Liver (tissue), 9 donors: ENCODE results near the gene MCF2L. TPM values are rescaled to one million over a fixed set of nuclear protein-coding genes. Genes with fewer than 3 reads are reported as not detected.
A peak's percentile ranks its signal among the peaks of the same experiment; 100 is the strongest.

Experiments used
- DNase-seq: peaks from one replicate; pipeline ENCODE4 v3.0.0-alpha.2; 2017; ENCODE audit warnings: low spot score
- H3K27ac ChIP-seq, 2 donors: one replicate each; pipeline ENCODE4 v1.7.0; 2013; ENCODE audit warnings: inconsistent platforms in 2 of 2, low read length in 2 of 2, control low read depth in 1 of 2, low read depth in 1 of 2, mild to moderate bottlenecking in 1 of 2
- H3K27me3 ChIP-seq, 4 donors: one replicate each; pipeline versions ENCODE4 v1.6.1 to v1.7.0; 2013; ENCODE audit warnings: low read length in 3 of 4, inconsistent platforms in 1 of 4, mild to moderate bottlenecking in 1 of 4, moderate library complexity in 1 of 4; ENCODE audit not compliant: control insufficient read depth in 4 of 4, insufficient read depth in 4 of 4
- H3K36me3 ChIP-seq, 4 donors: one replicate each; pipeline versions ENCODE4 v1.6.1 to v1.7.0; 2013; ENCODE audit warnings: low read length in 3 of 4, mild to moderate bottlenecking in 3 of 4, low read depth in 1 of 4, moderate library complexity in 1 of 4; ENCODE audit not compliant: control insufficient read depth in 4 of 4, insufficient read depth in 3 of 4
- H3K4me1 ChIP-seq, 4 donors: one replicate each; pipeline versions ENCODE4 v1.6.1 to v1.7.0; 2013; ENCODE audit warnings: low read length in 3 of 4, mild to moderate bottlenecking in 3 of 4, moderate library complexity in 1 of 4; ENCODE audit not compliant: control insufficient read depth in 4 of 4, insufficient read depth in 4 of 4
- H3K4me3 ChIP-seq, 3 donors: one replicate each; pipeline versions ENCODE4 v1.6.1 to v1.7.0; 2013; ENCODE audit warnings: low read length in 3 of 3, control low read depth in 1 of 3, low read depth in 1 of 3, mild to moderate bottlenecking in 1 of 3
- H3K9ac ChIP-seq, 2 donors: one replicate each; pipeline ENCODE4 v1.7.0; 2013; ENCODE audit warnings: low read length in 2 of 2, mild to moderate bottlenecking in 2 of 2, moderate library complexity in 2 of 2, control low read depth in 1 of 2, low read depth in 1 of 2
- H3K9me3 ChIP-seq, 4 donors: one replicate each; pipeline versions ENCODE4 v1.6.1 to v1.7.0; 2013; ENCODE audit warnings: low read length in 3 of 4; ENCODE audit not compliant: control insufficient read depth in 4 of 4
- EGR1 ChIP-seq, 2 donors: IDR thresholded peaks; 2 replicates each; pipeline ENCODE4 v1.6.1; 2016 to 2018; ENCODE audit warnings: antibody characterized with exemption in 2 of 2, low read depth in 2 of 2
- FOXA1 ChIP-seq: IDR thresholded peaks from 2 replicates; pipeline ENCODE4 v1.6.1; 2016; ENCODE audit warnings: antibody characterized with exemption
- FOXA2 ChIP-seq: IDR thresholded peaks from 2 replicates; pipeline ENCODE4 v1.6.1; 2016; ENCODE audit warnings: antibody characterized with exemption
- GABPA ChIP-seq, 2 donors: IDR thresholded peaks in 1 of 2; conservative IDR thresholded peaks in 1 of 2; 2 replicates each; pipeline ENCODE4 v1.6.1; 2016; ENCODE audit warnings: antibody characterized with exemption in 2 of 2, mild to moderate bottlenecking in 1 of 2, moderate library complexity in 1 of 2
- HNF4A ChIP-seq, 2 donors: conservative IDR thresholded peaks; 2 replicates each; pipeline ENCODE4 v1.6.1; 2016; ENCODE audit warnings: antibody characterized with exemption in 2 of 2, mild to moderate bottlenecking in 2 of 2
- HNF4G ChIP-seq: IDR thresholded peaks from 2 replicates; pipeline ENCODE4 v1.6.1; 2016; ENCODE audit warnings: antibody characterized with exemption
- JUND ChIP-seq, 2 donors: IDR thresholded peaks; 2 replicates each; pipeline ENCODE4 v1.6.1; 2016; ENCODE audit warnings: antibody characterized with exemption in 2 of 2
- NR2F2 ChIP-seq: IDR thresholded peaks from 2 replicates; pipeline ENCODE4 v1.6.1; 2016; ENCODE audit warnings: antibody characterized with exemption
- RAD21 ChIP-seq, 2 donors: IDR thresholded peaks; 2 replicates each; pipeline ENCODE4 v1.6.1; 2016; ENCODE audit warnings: antibody characterized with exemption in 2 of 2, mild to moderate bottlenecking in 2 of 2
- RXRA ChIP-seq, 2 donors: IDR thresholded peaks; 2 replicates each; pipeline ENCODE4 v1.6.1; 2017 to 2018; ENCODE audit warnings: antibody characterized with exemption in 2 of 2, mild to moderate bottlenecking in 1 of 2
- SP1 ChIP-seq: IDR thresholded peaks from 2 replicates; pipeline ENCODE4 v1.6.1; 2018; ENCODE audit warnings: antibody characterized with exemption, mild to moderate bottlenecking
- TAF1 ChIP-seq: conservative IDR thresholded peaks from 2 replicates; pipeline ENCODE4 v1.6.1; 2016; ENCODE audit warnings: antibody characterized with exemption, mild to moderate bottlenecking
- YY1 ChIP-seq: IDR thresholded peaks from 2 replicates; pipeline ENCODE4 v1.6.1; 2016; ENCODE audit warnings: antibody characterized with exemption, mild to moderate bottlenecking
- WGBS: extraction: QIAGEN DNeasy Blood & Tissue Kit; methylation state at CpG from one replicate; pipeline ENCODE4 v1.1.7; 2013; 5-methylcytosine and 5-hydroxymethylcytosine counted together
- polyA plus RNA-seq, 2 donors: library from polyadenylated mRNA; stranded (reverse) in 1 of 2; unstranded in 1 of 2; fragments of 200-250 nt in 1 of 2; fragments of >200 nt in 1 of 2; fragmentation: Nextera tagmentation in 1 of 2; extraction: Ambion mirVana in 1 of 2; gene quantifications; one replicate each; pipeline versions ENCODE4 v1.2.1 to v1.2.3, GENCODE V29; 2013 to 2015
- total RNA-seq, 2 donors: library from RNA; depleted of rRNA; stranded (reverse); fragments of >200 nt; gene quantifications; one replicate each; pipeline ENCODE4 v1.2.3, GENCODE V29; 2014
- TF ChIP-seq, protein P1 (sequence below): IDR thresholded peaks from 2 replicates; pipeline ENCODE4 v1.6.1; 2016; ENCODE audit warnings: antibody characterized with exemption
- TF ChIP-seq, protein P2 (sequence below): IDR thresholded peaks from 2 replicates; pipeline ENCODE4 v1.6.1; 2016; ENCODE audit warnings: antibody characterized with exemption
- TF ChIP-seq, protein P3 (sequence below): IDR thresholded peaks from 2 replicates; pipeline ENCODE4 v1.6.1; 2016; ENCODE audit warnings: antibody characterized with exemption
- TF ChIP-seq, protein P4 (sequence below): fragments of 150-350 bp; IDR thresholded peaks from 2 replicates; pipeline ENCODE4 v1.5.1; 2017; ENCODE audit warnings: improper control_type of control experiment, low read depth, low read length; ENCODE audit not compliant: missing input control
- TF ChIP-seq, protein P5 (sequence below): IDR thresholded peaks from 2 replicates; pipeline ENCODE4 v1.6.1; 2016; ENCODE audit warnings: antibody characterized with exemption, mild to moderate bottlenecking
- donor health status: healthy.
- donor health status: healthy.
- donor health status: healthy.
- donor health status: healthy.
- donor health status: healthy.

The MCF2L gene
- total and polyA plus RNA-seq, 4 donors = 2.9 to 12.8 (median 7.1) TPM

DNA sequence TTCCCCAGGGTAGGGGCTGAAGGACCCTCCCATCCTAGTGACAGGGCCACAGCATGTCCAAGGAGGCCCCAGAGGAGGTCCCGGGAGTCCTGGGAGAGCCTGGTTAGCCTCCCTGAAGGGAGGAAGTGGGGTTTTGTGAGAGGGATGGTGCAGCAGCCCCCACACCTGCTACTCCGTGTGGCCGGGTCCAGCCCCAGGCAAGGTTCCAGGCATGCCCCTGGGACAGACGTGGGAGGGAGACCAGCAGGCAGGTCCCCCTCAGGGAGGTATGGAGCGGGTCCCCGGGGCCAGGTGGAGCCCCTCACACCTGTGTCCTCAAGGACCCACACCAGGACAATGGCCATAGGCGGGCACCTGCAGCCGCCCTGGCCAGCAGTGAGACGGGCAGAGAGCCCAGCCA is 134.6 kb downstream of the MCF2L start:
- no peak overlapping the region for H3K27ac ChIP-seq
- H3K4me3 ChIP-seq = no peak overlapping the region
- no peak for DNase-seq
- peaks cover 2 to 11% (median 8%) of the 10 kb centered on the region in 4 donors for H3K4me1 ChIP-seq
- no peak overlapping the region for H3K9ac ChIP-seq
- 91% methylated on average over 9 of the region's 9 CpGs for WGBS
- no peaks in the 10 kb centered on the region for H3K27me3 ChIP-seq
- H3K36me3 ChIP-seq = no peaks in the 10 kb centered on the region
- TF ChIP-seq NR2F2 (no peak), JUND (IDR thresholded peaks at IDR 0.05) (no peak), FOXA2 (no peak), RXRA (IDR thresholded peaks at IDR 0.05) (no peak), FOXA1 (no peak), GABPA (IDR thresholded peaks at IDR 0.05 in 1 of 2, conservative IDR thresholded peaks at IDR 0.05 in 1 of 2) (no peak)
- TF ChIP-seq, protein P1, sequence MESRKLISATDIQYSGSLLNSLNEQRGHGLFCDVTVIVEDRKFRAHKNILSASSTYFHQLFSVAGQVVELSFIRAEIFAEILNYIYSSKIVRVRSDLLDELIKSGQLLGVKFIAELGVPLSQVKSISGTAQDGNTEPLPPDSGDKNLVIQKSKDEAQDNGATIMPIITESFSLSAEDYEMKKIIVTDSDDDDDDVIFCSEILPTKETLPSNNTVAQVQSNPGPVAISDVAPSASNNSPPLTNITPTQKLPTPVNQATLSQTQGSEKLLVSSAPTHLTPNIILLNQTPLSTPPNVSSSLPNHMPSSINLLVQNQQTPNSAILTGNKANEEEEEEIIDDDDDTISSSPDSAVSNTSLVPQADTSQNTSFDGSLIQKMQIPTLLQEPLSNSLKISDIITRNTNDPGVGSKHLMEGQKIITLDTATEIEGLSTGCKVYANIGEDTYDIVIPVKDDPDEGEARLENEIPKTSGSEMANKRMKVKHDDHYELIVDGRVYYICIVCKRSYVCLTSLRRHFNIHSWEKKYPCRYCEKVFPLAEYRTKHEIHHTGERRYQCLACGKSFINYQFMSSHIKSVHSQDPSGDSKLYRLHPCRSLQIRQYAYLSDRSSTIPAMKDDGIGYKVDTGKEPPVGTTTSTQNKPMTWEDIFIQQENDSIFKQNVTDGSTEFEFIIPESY = no peak
- no peaks in the 10 kb centered on the region for H3K9me3 ChIP-seq

DNA sequence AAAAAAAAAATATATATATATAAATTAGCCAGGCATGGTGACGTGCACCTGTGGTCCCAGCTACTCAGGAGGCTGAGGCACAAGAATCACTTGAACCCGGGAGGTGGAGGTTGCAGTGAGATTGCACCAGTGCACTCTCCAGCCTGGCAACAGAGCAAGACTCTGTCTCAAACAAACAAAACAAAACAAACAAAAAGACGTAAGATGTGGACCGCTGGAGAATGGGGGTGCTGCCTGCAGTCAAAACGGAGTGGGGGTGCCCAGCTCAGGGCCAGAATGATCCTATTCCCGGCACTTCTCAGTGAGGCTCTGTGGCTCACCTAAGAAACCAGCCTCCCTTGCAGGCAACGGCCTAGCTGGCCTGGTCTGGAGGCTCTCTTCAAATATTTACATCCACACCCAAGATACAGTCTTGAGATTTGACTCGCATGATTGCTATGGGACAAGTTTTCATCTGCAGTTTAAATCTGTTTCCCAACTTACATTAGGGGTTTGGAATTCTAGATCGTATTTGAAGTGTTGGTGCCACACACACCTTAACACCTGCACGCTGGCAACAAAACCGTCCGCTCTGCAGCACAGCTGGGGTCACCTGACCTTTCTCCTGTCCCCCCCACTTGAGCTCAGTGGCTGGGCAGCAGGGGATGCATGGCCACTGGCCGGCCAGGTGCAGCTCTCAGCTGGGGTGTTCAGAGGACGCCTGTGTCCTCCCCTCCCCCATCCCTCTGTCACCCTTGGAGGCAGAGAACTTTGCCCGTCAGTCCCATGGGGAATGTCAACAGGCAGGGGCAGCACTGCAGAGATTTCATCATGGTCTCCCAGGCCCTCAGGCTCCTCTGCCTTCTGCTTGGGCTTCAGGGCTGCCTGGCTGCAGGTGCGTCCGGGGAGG is 136.3 kb downstream of the MCF2L start, which contains the start of gene F7:
Gene F7 (plus strand): TSS at position 760 of the 889 bp plus-strand sequence. CDS start 51 bp downstream, at position 811.
- no peaks in the 10 kb centered on the region for H3K27me3 ChIP-seq
- H3K4me1 ChIP-seq = peaks cover 2 to 14% (median 8%) of the 10 kb centered on the region in 4 donors
- H3K36me3 ChIP-seq = peaks cover 0 to 2% (median 0%) of the 10 kb centered on the region in 4 donors
- DNase-seq = peak; percentile 71
- H3K27ac ChIP-seq = peak within 1 kb of the TSS; percentile 88
- peak within 1 kb of the TSS; percentile 69 to 81 (median 78) for H3K4me3 ChIP-seq
- peak; percentile 94 for TF ChIP-seq FOXA1
- TF ChIP-seq, protein P2, sequence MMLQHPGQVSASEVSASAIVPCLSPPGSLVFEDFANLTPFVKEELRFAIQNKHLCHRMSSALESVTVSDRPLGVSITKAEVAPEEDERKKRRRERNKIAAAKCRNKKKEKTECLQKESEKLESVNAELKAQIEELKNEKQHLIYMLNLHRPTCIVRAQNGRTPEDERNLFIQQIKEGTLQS = peak; percentile 93
- peak; percentile 78 for TF ChIP-seq SP1
- peak; percentile 95 for TF ChIP-seq FOXA2
- TF ChIP-seq YY1 = peak; percentile 90
- peak; percentile 26 for TF ChIP-seq NR2F2
- peak; percentile 21 to 23 for TF ChIP-seq JUND (IDR thresholded peaks at IDR 0.05)
- peak in 1 of 2 donors; percentile 68 for TF ChIP-seq EGR1 (IDR thresholded peaks at IDR 0.05; ENCODE audit: low read depth in 2 of 2)
- TF ChIP-seq, protein P3, sequence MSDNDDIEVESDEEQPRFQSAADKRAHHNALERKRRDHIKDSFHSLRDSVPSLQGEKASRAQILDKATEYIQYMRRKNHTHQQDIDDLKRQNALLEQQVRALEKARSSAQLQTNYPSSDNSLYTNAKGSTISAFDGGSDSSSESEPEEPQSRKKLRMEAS = no peak
- TF ChIP-seq, protein P4, sequence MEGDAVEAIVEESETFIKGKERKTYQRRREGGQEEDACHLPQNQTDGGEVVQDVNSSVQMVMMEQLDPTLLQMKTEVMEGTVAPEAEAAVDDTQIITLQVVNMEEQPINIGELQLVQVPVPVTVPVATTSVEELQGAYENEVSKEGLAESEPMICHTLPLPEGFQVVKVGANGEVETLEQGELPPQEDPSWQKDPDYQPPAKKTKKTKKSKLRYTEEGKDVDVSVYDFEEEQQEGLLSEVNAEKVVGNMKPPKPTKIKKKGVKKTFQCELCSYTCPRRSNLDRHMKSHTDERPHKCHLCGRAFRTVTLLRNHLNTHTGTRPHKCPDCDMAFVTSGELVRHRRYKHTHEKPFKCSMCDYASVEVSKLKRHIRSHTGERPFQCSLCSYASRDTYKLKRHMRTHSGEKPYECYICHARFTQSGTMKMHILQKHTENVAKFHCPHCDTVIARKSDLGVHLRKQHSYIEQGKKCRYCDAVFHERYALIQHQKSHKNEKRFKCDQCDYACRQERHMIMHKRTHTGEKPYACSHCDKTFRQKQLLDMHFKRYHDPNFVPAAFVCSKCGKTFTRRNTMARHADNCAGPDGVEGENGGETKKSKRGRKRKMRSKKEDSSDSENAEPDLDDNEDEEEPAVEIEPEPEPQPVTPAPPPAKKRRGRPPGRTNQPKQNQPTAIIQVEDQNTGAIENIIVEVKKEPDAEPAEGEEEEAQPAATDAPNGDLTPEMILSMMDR = no peak
- TF ChIP-seq, protein P5, sequence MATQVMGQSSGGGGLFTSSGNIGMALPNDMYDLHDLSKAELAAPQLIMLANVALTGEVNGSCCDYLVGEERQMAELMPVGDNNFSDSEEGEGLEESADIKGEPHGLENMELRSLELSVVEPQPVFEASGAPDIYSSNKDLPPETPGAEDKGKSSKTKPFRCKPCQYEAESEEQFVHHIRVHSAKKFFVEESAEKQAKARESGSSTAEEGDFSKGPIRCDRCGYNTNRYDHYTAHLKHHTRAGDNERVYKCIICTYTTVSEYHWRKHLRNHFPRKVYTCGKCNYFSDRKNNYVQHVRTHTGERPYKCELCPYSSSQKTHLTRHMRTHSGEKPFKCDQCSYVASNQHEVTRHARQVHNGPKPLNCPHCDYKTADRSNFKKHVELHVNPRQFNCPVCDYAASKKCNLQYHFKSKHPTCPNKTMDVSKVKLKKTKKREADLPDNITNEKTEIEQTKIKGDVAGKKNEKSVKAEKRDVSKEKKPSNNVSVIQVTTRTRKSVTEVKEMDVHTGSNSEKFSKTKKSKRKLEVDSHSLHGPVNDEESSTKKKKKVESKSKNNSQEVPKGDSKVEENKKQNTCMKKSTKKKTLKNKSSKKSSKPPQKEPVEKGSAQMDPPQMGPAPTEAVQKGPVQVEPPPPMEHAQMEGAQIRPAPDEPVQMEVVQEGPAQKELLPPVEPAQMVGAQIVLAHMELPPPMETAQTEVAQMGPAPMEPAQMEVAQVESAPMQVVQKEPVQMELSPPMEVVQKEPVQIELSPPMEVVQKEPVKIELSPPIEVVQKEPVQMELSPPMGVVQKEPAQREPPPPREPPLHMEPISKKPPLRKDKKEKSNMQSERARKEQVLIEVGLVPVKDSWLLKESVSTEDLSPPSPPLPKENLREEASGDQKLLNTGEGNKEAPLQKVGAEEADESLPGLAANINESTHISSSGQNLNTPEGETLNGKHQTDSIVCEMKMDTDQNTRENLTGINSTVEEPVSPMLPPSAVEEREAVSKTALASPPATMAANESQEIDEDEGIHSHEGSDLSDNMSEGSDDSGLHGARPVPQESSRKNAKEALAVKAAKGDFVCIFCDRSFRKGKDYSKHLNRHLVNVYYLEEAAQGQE = peak; percentile 85
- TF ChIP-seq HNF4G = peak; percentile 85
- peak; percentile 82 to 88 for TF ChIP-seq RXRA (IDR thresholded peaks at IDR 0.05)
- peak; percentile 94 to 97 for TF ChIP-seq HNF4A (conservative IDR thresholded peaks at IDR 0.05)
- TF ChIP-seq, protein P1 = no peak
- TF ChIP-seq TAF1 = peak; percentile 93
- peak; percentile 54 to 72 for TF ChIP-seq RAD21 (IDR thresholded peaks at IDR 0.05)
- no peak for TF ChIP-seq GABPA (IDR thresholded peaks at IDR 0.05 in 1 of 2, conservative IDR thresholded peaks at IDR 0.05 in 1 of 2)
- H3K9ac ChIP-seq = peak within 1 kb of the TSS; percentile 85 to 97
- H3K9me3 ChIP-seq = no peaks in the 10 kb centered on the region
- 24% methylated on average over 17 of the region's 17 CpGs for WGBS
